K562 (cell line): ENCODE results near the gene MRPS31. TPM values are rescaled to one million over a fixed set of nuclear protein-coding genes. Genes with fewer than 3 reads are reported as not detected.

Experiments
- ATAC-seq: fragments of 200-7000 bp; cut with Tn5 transposase; 3 replicates; pipeline ENCODE4 v1.9.1; 2020; ENCODE audit warnings: moderate library complexity
- BruUV-seq: library from RNA; stranded (reverse); fragments of 400-500 nt; replicated peaks from 2 replicates; lab custom pipeline; 2021; lab: Mats Ljungman, UMichigan
- CTCF ChIA-PET: fragments of 300-600 bp; formaldehyde crosslinking; extraction: SDS; loops from one replicate; lab custom pipeline; 2021; ENCODE audit warnings: low intra/inter-chr PET ratio; lab: Yijun Ruan, JAX
- POLR2A ChIA-PET: fragments of 300-600, 350-650 bp; sonication (Branson Sonifier 250); formaldehyde crosslinking; extraction: SDS; loops from one replicate; lab custom pipeline; 2021; ENCODE audit warnings: antibody characterized with exemption, inconsistent platforms; lab: Yijun Ruan, JAX
- DNase-seq, 4 experiments: peaks; one replicate each; pipeline versions ENCODE4 v3.0.0 to v3.0.0-alpha.2; 2011 to 2018; ENCODE audit warnings: low spot score in 3 of 4, mixed read lengths in 3 of 4; ENCODE audit errors: extremely low read depth in 1 of 4
- FAIRE-seq: peaks from 2 replicates; lab custom pipeline; 2011; peaks lifted over from hg19 to GRCh38; lab: Jason Lieb, UNC
- H2AFZ ChIP-seq: 2 replicates; pipeline ENCODE4 v1.6.0; 2011; ENCODE audit warnings: low read depth, low read length, control low read depth, inconsistent platforms
- H3K27ac ChIP-seq: fragments of 200-600 bp; 3 replicates; pipeline ENCODE4 v1.8.0; 2011; ENCODE audit warnings: low read depth, mild to moderate bottlenecking, control low read depth, inconsistent platforms, low read length, moderate library complexity, mixed read lengths; ENCODE audit errors: extremely low read depth
- H3K27me3 ChIP-seq, 2 experiments: fragments of 300-600 bp in 1 of 2; 2 replicates in 1 of 2; 3 replicates in 1 of 2; pipeline versions ENCODE4 v1.6.0 to v1.8.0; 2011; ENCODE audit warnings: inconsistent platforms in 2 of 2, low read length in 2 of 2, mild to moderate bottlenecking in 1 of 2, mixed read lengths in 1 of 2, moderate library complexity in 1 of 2; ENCODE audit not compliant: control insufficient read depth in 2 of 2, insufficient read depth in 2 of 2
- H3K36me3 ChIP-seq: fragments of 300-600 bp; 3 replicates; pipeline ENCODE4 v1.8.0; 2011; ENCODE audit warnings: mild to moderate bottlenecking, low read length, inconsistent platforms; ENCODE audit not compliant: control insufficient read depth, insufficient read depth
- H3K4me1 ChIP-seq, 2 experiments: fragments of 200-600 bp in 1 of 2; replicated peaks in 1 of 2; 2 replicates in 1 of 2; 3 replicates in 1 of 2; pipeline versions ENCODE4 v1.5.1 to v1.8.0; 2011; ENCODE audit warnings: inconsistent platforms in 2 of 2, low read length in 2 of 2, mild to moderate bottlenecking in 1 of 2, mixed read lengths in 1 of 2, moderate library complexity in 1 of 2; ENCODE audit not compliant: control insufficient read depth in 2 of 2, insufficient read depth in 2 of 2
- H3K4me2 ChIP-seq: 2 replicates; pipeline ENCODE4 v1.6.1; 2011; ENCODE audit warnings: low read length, control low read depth, inconsistent platforms, mixed read lengths; ENCODE audit not compliant: insufficient read depth
- H3K4me3 ChIP-seq: fragments of 200-600 bp; sonication (generic), shearing (Covaris generic); 2 replicates; pipeline ENCODE4 v1.5.1; 2016; ENCODE audit warnings: control low read depth, inconsistent platforms
- H3K79me2 ChIP-seq: fragments of 200-600 bp; 3 replicates; pipeline ENCODE4 v1.8.0; 2011; ENCODE audit warnings: low read length, inconsistent platforms; ENCODE audit not compliant: control insufficient read depth, insufficient read depth
- H3K9ac ChIP-seq, 2 experiments: 2 replicates each; pipeline versions ENCODE4 v1.6.0 to v1.6.1; 2011; ENCODE audit warnings: low read depth in 2 of 2, low read length in 2 of 2, control low read depth in 1 of 2, inconsistent platforms in 1 of 2, mild to moderate bottlenecking in 1 of 2, mixed read lengths in 1 of 2; ENCODE audit not compliant: insufficient read depth in 1 of 2
- H3K9me1 ChIP-seq: one replicate; pipeline ENCODE4 v1.6.0; 2011; ENCODE audit warnings: inconsistent platforms, mild to moderate bottlenecking, low read length, moderate library complexity; ENCODE audit not compliant: control insufficient read depth, insufficient read depth
- H3K9me3 ChIP-seq: replicated peaks from 2 replicates; pipeline ENCODE4 v1.5.1; 2011; ENCODE audit warnings: low read depth, low read length, inconsistent platforms; ENCODE audit not compliant: control insufficient read depth, insufficient read depth
- H4K20me1 ChIP-seq: replicated peaks from 2 replicates; pipeline ENCODE4 v1.6.1; 2011; ENCODE audit warnings: low read length, inconsistent platforms, mixed read lengths; ENCODE audit not compliant: control insufficient read depth, insufficient read depth
- CBX3 ChIP-seq, 2 experiments: IDR thresholded peaks; 1 replicate in 1 of 2; 2 replicates in 1 of 2; pipeline ENCODE4 v1.6.1; 2012; ENCODE audit warnings: inconsistent platforms in 2 of 2, low read length in 2 of 2, borderline replicate concordance in 1 of 2, control low read depth in 1 of 2
- CCAR2 ChIP-seq: fragments of 200-400 bp; formaldehyde crosslinking; IDR thresholded peaks from 2 replicates; pipeline ENCODE4 v1.6.1; 2017; ENCODE audit warnings: mild to moderate bottlenecking, low read depth, low read length
- CSDE1 ChIP-seq, 2 experiments: fragments of 450-650 bp; IDR thresholded peaks; 2 replicates each; pipeline ENCODE4 v1.6.1; 2016; ENCODE audit warnings: mild to moderate bottlenecking in 1 of 2
- GTF2A2 ChIP-seq: IDR thresholded peaks from 2 replicates; pipeline ENCODE4 v1.6.1; 2016; ENCODE audit warnings: mild to moderate bottlenecking, missing genetic modification characterization, missing compliant biosample characterization
- JUN ChIP-seq, 2 experiments: sonication (generic) in 1 of 2; formaldehyde crosslinking in 1 of 2; IDR thresholded peaks; 2 replicates each; pipeline versions ENCODE4 v1.6.1 to v1.8.0; 2012 to 2022; ENCODE audit warnings: borderline replicate concordance in 2 of 2, mild to moderate bottlenecking in 2 of 2, improper control_type of control experiment in 1 of 2, low read depth in 1 of 2, low read length in 1 of 2, missing genetic modification reagents in 1 of 2
- MAFF ChIP-seq: IDR thresholded peaks from 2 replicates; pipeline ENCODE4 v1.6.1; 2012; ENCODE audit warnings: low read length, improper control_type of control experiment
- POLR3A ChIP-seq: IDR thresholded peaks from 2 replicates; pipeline ENCODE4 v1.6.1; 2011; ENCODE audit warnings: borderline replicate concordance, mild to moderate bottlenecking, moderate library complexity; ENCODE audit not compliant: insufficient read length, insufficient read depth; ENCODE audit errors: extremely low read depth
- SNIP1 ChIP-seq: fragments of 450-650 bp; IDR thresholded peaks from 2 replicates; pipeline ENCODE4 v1.7.1; 2017; ENCODE audit warnings: low read depth, mild to moderate bottlenecking
- SRSF9 ChIP-seq: fragments of 200-400 bp; formaldehyde crosslinking; IDR thresholded peaks from 2 replicates; pipeline ENCODE4 v1.6.1; 2017; ENCODE audit warnings: low read depth, low read length, borderline replicate concordance
- TBL1XR1 ChIP-seq, 2 experiments: IDR thresholded peaks; 2 replicates each; pipeline ENCODE4 v1.6.1; 2012; ENCODE audit warnings: improper control_type of control experiment in 2 of 2, low read length in 2 of 2, mild to moderate bottlenecking in 1 of 2
- ZNF140 ChIP-seq: fragments of 250-450 bp; sonication (Bioruptor Pico); IDR thresholded peaks from 2 replicates; pipeline ENCODE4 v1.8.0; 2021; ENCODE audit warnings: moderate library complexity, mild to moderate bottlenecking, inconsistent platforms
- WGBS: fragments of 100-300 bp; shearing (Covaris generic); methylation state at CpG from one replicate; pipeline ENCODE4 v1.1.6; 2016; ENCODE audit warnings: low coverage, mixed read lengths; ENCODE audit not compliant: insufficient coverage; ENCODE audit errors: missing lambda C conversion rate; 5-methylcytosine and 5-hydroxymethylcytosine counted together
- in situ Hi-C: fragments of 300-500 bp; cut with MboI; formaldehyde crosslinking; loops from 4 replicates; pipeline ENCODE4 v1.15.0; 2018; ENCODE audit warnings: inconsistent platforms, mixed read lengths
- intact Hi-C: fragments of 100-400 bp; cut with micrococcal nuclease; formaldehyde crosslinking; loops from 2 replicates; pipeline ENCODE4 v1.14.2; 2022
- polyA plus RNA-seq, 8 experiments: library from polyadenylated mRNA; depleted of rRNA in 4 of 8; stranded (reverse) in 5 of 8; unstranded in 3 of 8; fragments of >200 nt; fragmentation: Nextera tagmentation in 2 of 8; fragmentation: Illumina TruSeq in 1 of 8; extraction: Ambion mirVana in 2 of 8; extraction: Trizol in 1 of 8; gene quantifications; 2 replicates each; pipeline versions ENCODE4 v1.2.1 to v1.2.3, GENCODE V29; 2011 to 2014; ENCODE audit warnings: inconsistent platforms in 1 of 8, missing spikeins in 1 of 8
- total RNA-seq, 7 experiments: library from RNA; depleted of rRNA in 6 of 7; stranded (reverse); fragments of >200 nt in 6 of 7; fragmentation: Illumina TruSeq in 2 of 7; extraction: Trizol in 2 of 7; gene quantifications; 2 replicates each; pipeline versions ENCODE4 v1.2.1 to v1.2.3, GENCODE V29; 2011 to 2021; ENCODE audit warnings: low replicate concordance in 1 of 7
- TF ChIP-seq, protein P1 (sequence below), 3 experiments: fragments of 200-800 bp in 1 of 3; fragments of 250-450 bp in 1 of 3; fragments of 450-650 bp in 1 of 3; sonication (Bioruptor Pico) in 1 of 3; sonication (Bioruptor generic) in 1 of 3; formaldehyde crosslinking in 1 of 3; IDR thresholded peaks; 2 replicates each; pipeline versions ENCODE4 v1.6.1 to v1.8.0; 2016 to 2022; ENCODE audit warnings: mild to moderate bottlenecking in 2 of 3, missing genetic modification characterization in 2 of 3, missing compliant biosample characterization in 1 of 3, moderate library complexity in 1 of 3
- TF ChIP-seq, protein P2 (sequence below): fragments of 250-450 bp; sonication (Bioruptor Pico); IDR thresholded peaks from 2 replicates; pipeline ENCODE4 v1.8.0; 2022; ENCODE audit warnings: inconsistent platforms, mild to moderate bottlenecking, moderate library complexity, borderline replicate concordance
- TF ChIP-seq, protein P3 (sequence below), 3 experiments: IDR thresholded peaks in 2 of 3; conservative IDR thresholded peaks in 1 of 3; 2 replicates each; pipeline ENCODE4 v1.5.1; 2011 to 2012; ENCODE audit warnings: low read length in 3 of 3, mild to moderate bottlenecking in 3 of 3, control low read depth in 2 of 3, improper control_type of control experiment in 1 of 3, inconsistent platforms in 1 of 3, low read depth in 1 of 3, mixed read lengths in 1 of 3, moderate library complexity in 1 of 3; ENCODE audit not compliant: insufficient read depth in 2 of 3
- TF ChIP-seq, protein P4 (sequence below): sonication (generic); formaldehyde crosslinking; IDR thresholded peaks from 2 replicates; pipeline ENCODE4 v1.9.0; 2022; ENCODE audit warnings: mild to moderate bottlenecking, missing genetic modification reagents

The MRPS31 gene
- total and polyA plus RNA-seq, 9 of the 15 experiments (the other 6 are each of a cell fraction or from before 2014, with no cell fraction given): 20.3 to 57.8 (median 37.1) TPM

DNA sequence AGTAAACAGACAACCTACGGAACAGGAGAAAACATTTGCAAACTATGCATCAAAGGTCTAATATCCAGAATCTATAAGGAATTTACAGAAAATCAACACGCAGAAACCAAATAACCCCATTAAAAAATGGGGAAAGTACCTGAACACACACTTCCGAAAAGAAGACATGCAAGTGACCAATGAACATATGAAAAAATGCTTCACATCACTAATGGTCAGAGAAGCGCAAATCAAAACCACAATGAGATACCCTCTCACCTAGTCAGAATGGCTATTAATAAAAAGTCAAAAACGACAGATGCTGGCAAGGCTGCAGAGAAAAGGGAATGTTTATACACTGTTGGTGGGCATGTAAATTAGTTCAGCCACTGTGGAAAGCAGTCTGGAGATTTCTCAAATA lies 47.9 kb upstream of the MRPS31 start:
- no TSS peak for BruUV-seq
- no peaks in the 10 kb centered on the region for H3K79me2 ChIP-seq
- no peak overlapping the region for H2AFZ ChIP-seq
- no peak for ATAC-seq
- H3K4me1 ChIP-seq: no peaks in the 10 kb centered on the region
- in situ Hi-C loops (no loop called here), intact Hi-C loops (no loop called here)
- 2% methylated on average over 5 of the region's 5 CpGs for WGBS
- no peak overlapping the region for H3K27ac ChIP-seq
- no peaks in the 10 kb centered on the region for H3K27me3 ChIP-seq
- ChIA-PET CTCF (no interaction called here), POLR2A (no interaction called here)
- no peaks in the 10 kb centered on the region for H3K36me3 ChIP-seq
- H3K9ac ChIP-seq: no peak overlapping the region
- H3K9me3 ChIP-seq: 0 out of 2 replicates have a peak, but pooled peaks cover 2% of the 10 kb centered on the region
- FAIRE-seq: no peak
- H3K4me3 ChIP-seq: no peak overlapping the region
- H4K20me1 ChIP-seq: no peaks in the 10 kb centered on the region
- DNase-seq: no peak
- H3K9me1 ChIP-seq: no peaks in the 10 kb centered on the region
- no peak overlapping the region for H3K4me2 ChIP-seq
- TF ChIP-seq SRSF9: no peak
- TF ChIP-seq CSDE1 (IDR thresholded peaks at IDR 0.05): no peak
- no peak for TF ChIP-seq POLR3A
- no peak for TF ChIP-seq MAFF
- TF ChIP-seq SNIP1: no peak
- TF ChIP-seq ZNF140: no peak
- no peak for TF ChIP-seq TBL1XR1 (IDR thresholded peaks at IDR 0.05; ENCODE audit: low read length in 2 of 2)
- TF ChIP-seq, protein P1, sequence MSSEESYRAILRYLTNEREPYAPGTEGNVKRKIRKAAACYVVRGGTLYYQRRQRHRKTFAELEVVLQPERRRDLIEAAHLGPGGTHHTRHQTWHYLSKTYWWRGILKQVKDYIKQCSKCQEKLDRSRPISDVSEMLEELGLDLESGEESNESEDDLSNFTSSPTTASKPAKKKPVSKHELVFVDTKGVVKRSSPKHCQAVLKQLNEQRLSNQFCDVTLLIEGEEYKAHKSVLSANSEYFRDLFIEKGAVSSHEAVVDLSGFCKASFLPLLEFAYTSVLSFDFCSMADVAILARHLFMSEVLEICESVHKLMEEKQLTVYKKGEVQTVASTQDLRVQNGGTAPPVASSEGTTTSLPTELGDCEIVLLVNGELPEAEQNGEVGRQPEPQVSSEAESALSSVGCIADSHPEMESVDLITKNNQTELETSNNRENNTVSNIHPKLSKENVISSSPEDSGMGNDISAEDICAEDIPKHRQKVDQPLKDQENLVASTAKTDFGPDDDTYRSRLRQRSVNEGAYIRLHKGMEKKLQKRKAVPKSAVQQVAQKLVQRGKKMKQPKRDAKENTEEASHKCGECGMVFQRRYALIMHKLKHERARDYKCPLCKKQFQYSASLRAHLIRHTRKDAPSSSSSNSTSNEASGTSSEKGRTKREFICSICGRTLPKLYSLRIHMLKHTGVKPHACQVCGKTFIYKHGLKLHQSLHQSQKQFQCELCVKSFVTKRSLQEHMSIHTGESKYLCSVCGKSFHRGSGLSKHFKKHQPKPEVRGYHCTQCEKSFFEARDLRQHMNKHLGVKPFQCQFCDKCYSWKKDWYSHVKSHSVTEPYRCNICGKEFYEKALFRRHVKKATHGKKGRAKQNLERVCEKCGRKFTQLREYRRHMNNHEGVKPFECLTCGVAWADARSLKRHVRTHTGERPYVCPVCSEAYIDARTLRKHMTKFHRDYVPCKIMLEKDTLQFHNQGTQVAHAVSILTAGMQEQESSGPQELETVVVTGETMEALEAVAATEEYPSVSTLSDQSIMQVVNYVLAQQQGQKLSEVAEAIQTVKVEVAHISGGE (CRISPR knock-in tag; IDR thresholded peaks at IDR 0.05): no peak
- no peak for TF ChIP-seq GTF2A2 (tag)
- TF ChIP-seq JUN (IDR thresholded peaks at IDR 0.05; ENCODE audit: borderline replicate concordance, low read depth, low read length): no peak
- TF ChIP-seq JUN (CRISPR knock-in tag; IDR thresholded peaks at IDR 0.05; ENCODE audit: borderline replicate concordance): no peak
- TF ChIP-seq, protein P2, sequence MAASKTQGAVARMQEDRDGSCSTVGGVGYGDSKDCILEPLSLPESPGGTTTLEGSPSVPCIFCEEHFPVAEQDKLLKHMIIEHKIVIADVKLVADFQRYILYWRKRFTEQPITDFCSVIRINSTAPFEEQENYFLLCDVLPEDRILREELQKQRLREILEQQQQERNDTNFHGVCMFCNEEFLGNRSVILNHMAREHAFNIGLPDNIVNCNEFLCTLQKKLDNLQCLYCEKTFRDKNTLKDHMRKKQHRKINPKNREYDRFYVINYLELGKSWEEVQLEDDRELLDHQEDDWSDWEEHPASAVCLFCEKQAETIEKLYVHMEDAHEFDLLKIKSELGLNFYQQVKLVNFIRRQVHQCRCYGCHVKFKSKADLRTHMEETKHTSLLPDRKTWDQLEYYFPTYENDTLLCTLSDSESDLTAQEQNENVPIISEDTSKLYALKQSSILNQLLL: no peak
- TF ChIP-seq, protein P3, sequence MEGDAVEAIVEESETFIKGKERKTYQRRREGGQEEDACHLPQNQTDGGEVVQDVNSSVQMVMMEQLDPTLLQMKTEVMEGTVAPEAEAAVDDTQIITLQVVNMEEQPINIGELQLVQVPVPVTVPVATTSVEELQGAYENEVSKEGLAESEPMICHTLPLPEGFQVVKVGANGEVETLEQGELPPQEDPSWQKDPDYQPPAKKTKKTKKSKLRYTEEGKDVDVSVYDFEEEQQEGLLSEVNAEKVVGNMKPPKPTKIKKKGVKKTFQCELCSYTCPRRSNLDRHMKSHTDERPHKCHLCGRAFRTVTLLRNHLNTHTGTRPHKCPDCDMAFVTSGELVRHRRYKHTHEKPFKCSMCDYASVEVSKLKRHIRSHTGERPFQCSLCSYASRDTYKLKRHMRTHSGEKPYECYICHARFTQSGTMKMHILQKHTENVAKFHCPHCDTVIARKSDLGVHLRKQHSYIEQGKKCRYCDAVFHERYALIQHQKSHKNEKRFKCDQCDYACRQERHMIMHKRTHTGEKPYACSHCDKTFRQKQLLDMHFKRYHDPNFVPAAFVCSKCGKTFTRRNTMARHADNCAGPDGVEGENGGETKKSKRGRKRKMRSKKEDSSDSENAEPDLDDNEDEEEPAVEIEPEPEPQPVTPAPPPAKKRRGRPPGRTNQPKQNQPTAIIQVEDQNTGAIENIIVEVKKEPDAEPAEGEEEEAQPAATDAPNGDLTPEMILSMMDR (IDR thresholded peaks at IDR 0.05 in 2 of 3, conservative IDR thresholded peaks at IDR 0.05 in 1 of 3; ENCODE audit: insufficient read depth in 2 of 3, low read depth in 1 of 3, low read length in 3 of 3): no peak
- TF ChIP-seq CBX3 (IDR thresholded peaks at IDR 0.05; ENCODE audit: borderline replicate concordance in 1 of 2, low read length in 2 of 2): no peak
- TF ChIP-seq, protein P4, sequence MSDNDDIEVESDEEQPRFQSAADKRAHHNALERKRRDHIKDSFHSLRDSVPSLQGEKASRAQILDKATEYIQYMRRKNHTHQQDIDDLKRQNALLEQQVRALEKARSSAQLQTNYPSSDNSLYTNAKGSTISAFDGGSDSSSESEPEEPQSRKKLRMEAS (CRISPR knock-in tag): no peak
- TF ChIP-seq CCAR2: no peak
